ENCODE measurements around the gene STAMBPL1. TPM values are rescaled to one million over a fixed set of nuclear protein-coding genes. Genes with fewer than 3 reads are reported as not detected.
"Not testable (repeated sequence)": the region's sequence is repeated elsewhere in the genome, so short reads cannot be mapped to it uniquely, and the experiment has no call there.

Gene STAMBPL1
- total RNA-seq, 1 donor from 2014 or later: 4.4 TPM

DNA sequence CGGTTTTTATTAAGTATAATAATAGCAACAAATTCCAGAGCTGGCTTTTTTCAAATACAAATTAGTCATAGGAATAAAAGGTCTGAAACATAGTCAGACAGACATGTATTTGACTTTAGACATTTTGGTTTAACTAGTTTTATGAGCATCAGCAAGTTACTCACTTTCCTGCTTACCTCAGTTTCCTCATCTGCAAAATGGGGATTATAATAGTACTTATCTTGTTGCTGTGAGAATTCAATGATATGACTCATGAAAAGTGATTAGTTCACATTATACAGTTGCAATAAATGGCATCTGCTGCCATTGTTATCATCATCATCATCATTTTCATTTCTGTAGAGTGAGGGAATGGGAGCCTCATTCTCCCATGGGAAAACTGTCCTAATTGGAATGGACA lies 39.0 kb downstream of the STAMBPL1 start:
- no peak for DNase-seq (ENCODE audit: low read depth)

DNA sequence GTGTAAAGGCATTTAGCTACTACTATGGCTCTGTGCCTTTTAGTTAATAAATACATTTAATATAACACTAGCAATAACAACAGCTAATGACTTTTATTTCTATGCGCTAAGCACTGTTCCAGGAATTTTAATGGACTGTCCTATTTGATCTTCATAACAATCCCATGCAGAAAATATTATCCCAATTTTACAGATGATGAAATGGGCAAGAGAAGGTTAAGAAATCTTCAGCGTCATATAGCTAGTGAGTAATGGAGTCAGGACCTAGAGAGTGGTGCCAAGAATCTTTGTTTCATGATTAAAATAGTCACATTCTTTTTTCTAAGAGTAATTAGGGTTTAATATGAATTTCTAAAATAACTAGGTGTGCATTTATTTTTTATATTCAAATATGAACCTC lies 40.2 kb downstream of the STAMBPL1 start:
- DNase-seq (ENCODE audit: low read depth): no peak

DNA sequence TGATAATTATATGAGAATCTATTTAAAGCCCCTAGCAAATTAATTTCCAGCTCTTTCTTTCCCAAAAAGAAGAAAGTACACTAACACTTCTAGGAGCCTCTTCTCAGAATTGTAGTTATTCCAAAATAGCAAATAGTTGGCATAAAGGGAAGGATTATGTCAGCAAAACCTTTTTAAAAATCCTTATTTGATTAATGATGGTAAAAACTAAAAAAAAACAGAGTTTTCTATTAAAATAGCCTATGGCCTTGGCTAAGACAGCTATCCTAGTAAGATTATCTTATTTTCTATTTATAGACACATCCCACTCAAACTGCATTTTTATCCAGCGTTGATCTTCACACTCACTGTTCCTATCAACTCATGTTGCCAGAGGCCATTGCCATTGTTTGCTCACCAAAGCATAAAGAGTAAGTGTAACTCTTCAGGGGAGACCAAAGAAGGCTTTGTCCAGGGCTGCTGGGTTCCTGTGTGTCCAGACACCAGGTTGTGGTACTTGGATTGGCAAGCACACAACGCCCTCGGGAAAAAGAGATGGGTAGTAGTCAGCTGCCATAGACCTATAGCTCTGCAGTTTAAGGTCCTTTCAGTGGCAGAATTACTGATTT lies 41.0 kb downstream of the STAMBPL1 start:
- no peak for DNase-seq (ENCODE audit: low read depth)

DNA sequence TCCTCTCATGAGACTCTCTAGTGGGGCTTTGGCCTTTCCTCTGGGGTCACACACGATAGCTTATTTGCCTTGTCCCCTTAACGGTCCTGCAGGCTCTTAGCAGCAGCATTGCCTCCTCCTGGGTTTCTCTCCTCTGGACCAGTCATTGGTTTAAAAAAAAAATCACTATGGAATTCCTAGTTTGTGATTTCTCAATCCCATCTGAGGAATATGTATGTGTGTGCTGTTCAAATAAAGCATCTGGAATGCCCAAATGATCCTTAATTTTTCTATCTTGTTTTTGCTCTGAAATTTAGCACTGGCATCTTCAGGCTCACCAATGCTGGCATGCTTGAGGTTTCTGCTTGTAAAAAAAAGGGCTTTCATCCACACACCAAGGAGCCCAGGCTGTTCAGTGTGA lies 42.0 kb downstream of the STAMBPL1 start:
- DNase-seq (ENCODE audit: low read depth): no peak

DNA sequence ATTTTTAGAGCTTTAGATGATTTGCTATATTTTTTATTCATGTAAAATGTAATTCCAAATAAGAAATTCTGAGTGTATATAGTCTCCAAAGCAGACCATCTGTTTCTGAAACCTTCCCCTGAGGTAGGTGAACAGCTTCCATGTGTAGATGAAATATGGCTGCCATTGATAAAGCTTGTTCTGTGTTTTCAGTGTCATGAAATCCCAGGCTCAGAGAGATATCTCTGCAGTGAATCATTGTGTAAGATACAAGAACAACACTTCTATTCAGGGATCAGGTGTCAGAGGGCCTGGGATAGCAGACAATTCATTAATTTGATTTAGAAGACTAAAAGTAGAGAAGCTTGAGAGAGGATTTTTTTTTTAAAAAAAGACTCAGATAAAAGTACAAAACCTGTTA lies 43.5 kb downstream of the STAMBPL1 start:
- DNase-seq (ENCODE audit: low read depth): peak; percentile 35

DNA sequence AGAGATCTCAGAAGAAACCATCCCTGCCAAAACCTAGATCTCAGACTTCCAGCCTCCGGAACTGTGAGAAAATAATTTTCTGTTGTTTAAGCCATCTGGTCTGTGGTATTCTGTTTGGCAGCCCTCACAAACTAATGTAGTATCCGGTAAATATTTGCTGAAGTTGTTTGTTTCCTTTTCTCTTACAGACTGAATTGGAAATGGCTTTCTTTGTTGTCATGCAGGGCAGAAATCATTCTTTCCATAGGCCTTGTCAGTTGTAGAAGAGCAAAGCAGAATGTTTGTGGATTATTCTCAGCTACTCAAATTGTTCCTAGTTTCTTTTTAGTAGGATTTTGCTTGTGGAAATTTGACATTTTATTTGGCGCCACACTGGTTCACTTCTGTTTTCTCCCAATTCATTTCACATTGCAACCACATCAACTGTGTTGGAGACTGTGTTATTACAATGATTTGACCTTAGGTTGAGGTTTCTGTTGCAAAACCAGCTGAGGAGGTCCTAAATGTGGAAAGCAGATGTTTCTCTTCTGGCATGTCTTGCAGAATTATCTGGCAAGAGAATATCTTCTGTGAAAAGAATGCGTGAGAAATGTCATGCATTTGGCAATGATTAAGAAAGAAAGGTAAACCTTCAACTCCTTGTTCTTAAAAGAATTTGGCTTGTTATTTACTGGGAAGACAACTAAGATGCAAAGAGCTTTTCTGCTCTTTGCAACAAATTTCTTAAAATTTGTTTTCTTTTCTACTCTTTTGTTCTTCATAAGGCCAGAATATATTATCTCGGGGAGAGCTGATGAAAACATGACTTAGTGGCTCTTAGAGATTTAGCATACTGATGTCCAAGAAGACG lies 46.7 kb downstream of the STAMBPL1 start:
- peak; percentile 76 for DNase-seq (ENCODE audit: low read depth)

DNA sequence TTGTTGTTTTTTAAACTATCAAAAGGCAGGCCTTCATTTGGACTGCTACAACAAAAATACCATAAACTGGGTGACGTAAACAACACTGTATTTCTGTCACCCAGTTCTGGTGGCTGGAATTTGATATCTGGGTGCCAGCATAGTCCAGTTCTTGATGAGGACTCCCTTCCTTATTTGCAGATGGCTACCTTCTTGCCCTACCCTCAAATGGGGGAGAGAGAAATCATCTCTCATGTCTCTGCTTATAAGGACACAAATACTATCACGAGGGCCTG lies 47.3 kb downstream of the STAMBPL1 start:
- DNase-seq (ENCODE audit: low read depth): no peak

DNA sequence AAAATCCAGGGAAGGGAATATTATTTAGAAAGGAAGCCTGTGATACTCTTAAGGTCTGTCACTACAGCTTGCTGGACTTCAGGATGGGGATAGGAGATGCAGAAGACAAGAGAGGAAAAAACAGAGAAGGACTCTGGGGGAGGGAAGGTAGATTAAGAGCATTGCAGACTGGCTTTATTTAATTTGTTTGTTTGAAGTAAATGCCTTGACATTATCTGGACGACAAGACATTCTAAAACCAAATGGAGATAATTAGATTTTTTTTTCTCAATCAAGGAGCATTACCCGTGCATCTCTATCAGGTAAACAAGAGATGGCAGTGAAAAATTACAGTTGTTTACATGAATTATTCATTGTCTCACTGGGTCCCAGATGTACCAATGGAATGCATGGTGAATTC lies 48.2 kb downstream of the STAMBPL1 start:
- DNase-seq (ENCODE audit: low read depth): no peak

DNA sequence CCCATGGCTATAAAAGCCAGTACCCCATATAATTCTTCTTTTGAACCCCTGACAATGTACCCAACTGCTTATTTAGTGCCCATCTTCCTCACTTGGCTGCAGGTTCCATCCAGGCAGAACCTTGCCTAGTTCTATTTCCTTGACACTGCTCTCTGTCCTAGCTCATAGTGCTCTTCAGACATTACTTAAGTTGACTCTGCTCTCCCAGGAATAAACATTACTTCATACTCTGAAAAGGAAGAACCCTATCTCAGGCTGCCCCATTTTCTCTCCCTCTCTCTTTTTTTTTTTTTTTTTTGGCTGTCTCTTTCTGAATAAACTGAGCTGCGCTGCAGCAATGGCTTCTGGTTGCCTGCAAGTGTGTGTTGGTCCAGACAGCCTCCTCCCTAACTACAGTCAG lies 51.5 kb downstream of the STAMBPL1 start:
- DNase-seq (ENCODE audit: low read depth): no peak

DNA sequence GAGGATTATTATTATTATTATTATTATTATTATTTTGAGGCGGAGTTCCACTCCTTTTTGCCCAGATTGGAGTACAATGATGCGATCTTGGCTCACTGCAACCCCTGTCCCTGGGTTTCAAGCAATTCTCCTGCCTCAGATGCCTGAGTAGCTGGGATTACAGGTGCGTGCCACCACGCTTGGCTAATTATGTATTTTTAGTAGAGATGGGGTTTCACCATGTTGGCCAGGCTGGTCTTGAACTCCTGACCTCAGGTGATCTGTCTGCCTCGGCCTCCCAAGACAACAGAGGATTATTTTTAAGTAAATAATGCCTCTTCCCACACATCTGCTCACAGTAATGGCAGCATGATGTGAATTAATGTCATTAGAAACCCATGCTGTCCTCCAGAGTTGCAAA lies 52.0 kb downstream of the STAMBPL1 start:
- DNase-seq (ENCODE audit: low read depth): not testable (repeated sequence)

DNA sequence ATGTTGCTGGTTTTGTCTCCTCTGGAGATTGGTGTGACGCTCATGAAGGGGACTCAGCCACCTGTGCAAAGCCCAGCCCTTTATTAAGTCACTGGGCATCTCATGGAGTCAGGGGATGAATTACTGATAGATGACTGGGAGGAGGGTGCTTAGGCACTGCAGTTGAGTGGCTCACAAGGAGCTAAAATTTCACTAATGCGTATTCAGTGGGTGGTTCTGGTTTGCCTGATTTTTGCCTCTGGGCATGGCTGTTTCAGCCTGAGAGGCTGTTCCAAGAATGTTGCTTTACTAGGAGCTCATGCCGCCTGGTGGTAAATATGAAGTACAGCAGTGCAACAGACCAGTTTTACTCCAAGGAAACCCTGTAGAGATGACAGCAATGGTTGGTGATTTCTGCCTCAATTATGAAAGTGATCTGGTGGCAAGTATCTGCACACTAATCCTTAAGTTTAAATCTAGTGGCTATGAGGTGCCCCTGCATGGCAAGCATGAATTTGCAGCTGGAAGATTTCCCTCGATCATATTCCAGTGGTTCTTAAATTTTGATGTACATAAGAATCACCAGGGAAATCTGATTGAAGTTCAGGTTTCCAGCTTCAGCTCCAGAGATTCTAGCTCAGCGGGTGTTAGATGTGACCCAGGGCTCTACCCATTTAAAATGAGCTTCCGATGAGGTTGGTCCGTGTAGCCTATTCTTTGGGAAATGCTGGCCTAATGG lies 52.7 kb downstream of the STAMBPL1 start:
- peak; percentile 91 for DNase-seq (ENCODE audit: low read depth)

DNA sequence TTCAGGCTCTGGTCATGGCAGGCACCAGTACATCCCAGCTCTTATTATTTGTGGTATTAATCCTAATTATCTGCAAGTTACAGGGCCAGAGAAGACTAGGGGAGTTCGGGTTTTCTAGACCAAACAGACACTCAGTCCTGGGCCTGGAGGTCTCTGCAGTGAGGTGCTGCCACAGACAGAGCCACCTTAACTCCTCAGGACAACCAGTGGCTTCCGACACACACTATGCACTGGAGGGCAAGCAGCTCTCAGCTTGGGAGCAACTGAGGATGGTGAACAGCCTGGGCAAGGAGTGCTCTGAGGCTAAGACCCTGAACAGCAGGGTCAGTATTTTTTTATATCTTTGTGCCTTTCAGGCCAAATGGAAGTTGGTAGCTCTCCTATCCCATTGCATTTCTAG lies 53.5 kb downstream of the STAMBPL1 start:
- no peak for DNase-seq (ENCODE audit: low read depth)

DNA sequence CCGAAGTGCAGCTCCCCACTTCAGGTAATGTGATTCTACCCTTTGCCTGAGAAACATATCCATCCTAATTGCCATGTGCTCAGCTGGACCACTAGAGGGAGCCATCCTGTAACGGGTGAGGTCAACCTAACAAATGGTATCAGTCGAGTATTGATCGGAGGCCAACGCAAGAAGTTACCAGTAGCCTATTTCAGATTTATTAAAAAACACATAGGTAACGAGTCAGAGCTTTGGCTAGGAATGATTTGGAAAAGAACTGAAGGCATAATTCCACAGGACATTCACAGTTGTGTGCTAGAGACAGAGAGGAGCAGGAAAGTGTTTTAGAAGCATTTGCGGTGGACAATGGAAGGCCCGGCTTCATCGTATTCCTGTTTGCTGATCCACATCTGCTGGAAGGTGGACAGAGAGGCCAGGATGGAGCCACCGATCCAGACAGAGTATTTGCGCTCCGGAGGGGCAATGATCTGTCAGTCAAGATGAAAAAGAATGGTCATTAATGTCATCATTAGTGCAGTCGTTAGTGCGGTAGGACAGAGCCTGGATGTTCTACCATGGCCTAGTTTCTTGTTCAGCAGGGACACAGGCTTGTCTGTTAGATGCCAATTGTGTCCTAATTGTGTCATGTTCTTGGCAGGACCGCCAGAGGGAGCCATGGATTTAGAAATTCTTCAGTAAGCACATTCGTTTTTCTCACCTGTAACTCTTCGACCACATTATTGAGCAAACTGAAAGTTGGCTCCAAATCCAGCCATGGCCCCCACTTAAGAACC lies 55.0 kb downstream of the STAMBPL1 start:
- peak; percentile 88 for DNase-seq (ENCODE audit: low read depth)

DNA sequence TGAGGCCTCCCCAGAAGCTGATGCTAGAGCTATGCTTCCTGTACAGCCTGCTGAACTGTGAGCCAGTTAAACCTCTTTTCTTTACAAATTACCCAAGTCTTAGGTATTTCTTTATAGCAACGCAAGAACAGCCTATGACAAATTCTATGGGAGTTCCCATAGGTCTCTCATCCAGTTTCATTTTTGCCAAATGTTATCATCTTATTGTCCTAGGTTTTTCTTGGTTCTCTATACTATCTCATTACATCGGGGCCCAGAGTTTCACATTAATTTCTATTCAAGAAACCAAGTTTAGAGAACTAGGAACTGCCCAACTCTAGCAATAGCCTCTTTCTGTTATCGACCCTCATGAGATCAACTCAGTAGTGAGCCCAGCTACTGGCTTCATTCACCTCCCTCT lies 56.6 kb downstream of the STAMBPL1 start:
- DNase-seq (ENCODE audit: low read depth): no peak

DNA sequence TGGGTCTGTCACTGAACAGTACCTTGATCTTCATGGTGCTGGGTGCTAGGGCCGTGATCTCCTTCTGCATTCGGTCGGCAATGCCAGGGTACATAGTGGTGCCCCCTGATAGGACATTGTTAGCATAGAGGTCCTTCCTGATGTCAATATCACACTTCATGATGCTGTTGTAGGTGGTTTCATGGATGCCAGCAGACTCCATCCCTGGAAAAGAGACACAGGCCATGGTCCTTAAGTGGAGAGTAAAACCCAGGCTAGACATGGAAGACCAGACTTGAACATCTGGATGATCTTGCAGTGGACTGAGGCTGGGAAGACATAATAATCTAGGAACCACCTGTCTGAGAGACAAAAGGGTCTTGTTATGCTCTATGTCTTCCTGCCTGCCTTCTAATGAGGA lies 58.0 kb downstream of the STAMBPL1 start:
- no peak for DNase-seq (ENCODE audit: low read depth)

DNA sequence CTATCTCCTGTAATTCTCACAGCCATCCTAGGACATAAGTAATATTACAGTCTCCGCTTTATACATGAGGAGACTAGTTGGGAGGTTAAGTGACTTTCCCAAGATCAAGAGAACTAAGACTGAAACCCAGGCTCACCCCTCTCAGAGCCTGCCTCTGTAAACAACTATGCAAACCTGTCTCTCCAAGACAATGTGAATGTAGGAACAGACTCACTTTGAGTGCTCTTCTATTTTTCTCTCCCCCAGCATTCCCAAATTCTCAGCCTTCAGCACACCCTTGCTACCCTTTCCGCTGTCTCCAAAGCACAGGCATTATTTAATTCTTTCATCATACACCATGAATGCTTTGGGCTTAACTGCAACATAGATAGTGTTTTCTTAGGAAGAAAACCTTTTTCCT lies 58.9 kb downstream of the STAMBPL1 start:
- no peak for DNase-seq (ENCODE audit: low read depth)

DNA sequence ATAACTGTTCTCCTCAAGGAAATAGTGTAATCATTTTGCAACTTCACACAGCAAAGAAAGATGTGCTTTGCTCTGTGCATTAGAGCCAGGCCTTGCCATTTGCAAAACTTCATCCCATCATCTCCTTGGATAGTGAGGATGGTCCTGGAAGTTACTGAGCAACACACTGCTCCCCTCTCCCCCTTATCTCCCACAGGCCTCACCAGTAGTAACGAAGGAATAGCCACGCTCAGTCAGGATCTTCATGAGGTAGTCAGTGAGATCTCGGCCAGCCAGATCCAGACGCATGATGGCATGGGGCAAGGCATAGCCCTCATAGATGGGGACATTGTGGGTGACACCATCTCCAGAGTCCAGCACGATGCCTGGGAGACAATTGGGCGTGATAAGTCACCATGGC lies 61.0 kb downstream of the STAMBPL1 start:
- no peak for DNase-seq (ENCODE audit: low read depth)

DNA sequence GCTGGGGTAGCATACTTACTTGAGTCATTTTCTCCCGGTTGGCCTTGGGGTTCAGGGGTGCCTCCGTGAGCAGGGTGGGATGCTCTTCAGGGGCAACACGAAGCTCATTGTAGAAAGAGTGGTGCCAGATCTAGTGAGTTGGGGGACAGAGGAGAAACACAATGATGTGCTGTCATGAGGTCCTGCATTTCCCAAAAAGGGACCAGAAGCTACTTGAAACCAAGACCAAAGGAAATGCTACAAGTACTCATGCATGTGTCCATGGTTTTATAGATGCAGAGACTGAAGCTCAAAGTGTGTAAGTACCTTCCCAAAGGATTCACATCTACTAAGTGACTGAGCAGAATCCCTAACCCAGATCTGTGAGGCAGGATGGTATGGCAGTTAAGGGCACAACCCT lies 63.7 kb downstream of the STAMBPL1 start:
- no peak for DNase-seq (ENCODE audit: low read depth)

DNA sequence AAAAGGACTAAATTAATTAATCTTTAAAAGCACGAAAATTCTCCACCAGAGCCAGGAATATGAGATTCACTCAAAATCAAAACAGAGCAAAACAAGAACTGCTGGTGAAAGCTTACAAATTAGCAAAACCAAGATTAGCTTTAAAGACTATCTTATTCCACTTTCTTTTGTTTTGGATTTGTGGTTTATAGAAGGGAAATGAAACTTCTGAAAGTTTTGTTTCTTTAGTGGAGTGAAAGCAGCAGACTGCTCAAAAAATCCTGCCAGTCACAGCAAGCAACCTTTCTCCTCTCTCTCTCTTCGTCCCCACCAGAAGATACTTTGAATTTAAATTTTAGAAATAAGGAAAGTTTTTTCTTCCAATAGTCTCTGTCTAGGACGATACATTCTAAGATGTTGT lies 64.8 kb downstream of the STAMBPL1 start:
- DNase-seq (ENCODE audit: low read depth): no peak

DNA sequence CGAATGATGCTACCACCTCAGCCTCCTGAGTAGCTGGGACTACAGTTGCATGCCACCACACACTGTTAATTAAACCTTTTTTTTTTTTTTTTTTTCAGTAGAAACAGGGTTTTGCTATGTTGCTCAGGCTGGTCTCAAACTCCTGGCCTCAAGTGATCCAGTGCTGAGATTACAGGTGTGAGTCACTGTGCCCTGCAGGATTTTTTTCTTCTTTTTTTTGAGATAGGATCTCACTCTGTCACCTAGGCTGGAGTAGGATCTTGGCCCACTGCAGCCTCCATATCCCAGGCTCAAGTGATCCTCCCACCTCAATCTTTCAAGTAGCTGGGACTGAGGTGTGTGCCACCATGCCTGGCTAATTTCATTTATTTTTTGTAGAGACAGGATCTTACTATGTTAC lies 66.2 kb downstream of the STAMBPL1 start:
- DNase-seq (ENCODE audit: low read depth): no peak

DNA sequence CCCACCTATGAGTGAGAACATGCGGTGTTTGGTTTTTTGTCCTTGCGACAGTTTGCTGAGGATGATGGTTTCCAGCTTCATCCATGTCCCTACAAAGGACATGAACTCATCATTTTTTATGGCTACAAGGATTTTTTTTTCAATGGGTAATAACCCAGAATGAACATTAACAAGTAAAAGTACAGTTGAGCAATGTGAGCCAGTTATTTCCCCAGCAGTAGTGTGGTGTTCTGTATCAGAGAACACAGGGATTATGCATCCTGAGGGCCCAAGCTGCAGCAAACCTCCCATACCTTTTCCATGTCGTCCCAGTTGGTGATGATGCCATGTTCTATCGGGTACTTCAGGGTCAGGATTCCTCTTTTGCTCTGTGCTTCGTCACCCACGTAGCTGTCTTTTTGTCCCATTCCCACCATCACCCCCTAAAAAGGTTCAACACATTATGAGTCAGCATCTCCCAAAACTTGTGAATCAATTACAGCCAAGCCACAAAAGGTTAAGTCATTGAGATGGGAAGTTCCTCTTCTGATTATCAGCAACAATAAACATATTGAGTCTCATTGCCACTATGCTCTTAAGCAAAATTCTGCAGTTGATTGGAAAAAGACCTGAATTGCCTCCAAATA lies 67.0 kb downstream of the STAMBPL1 start:
- peak; percentile 44 for DNase-seq (ENCODE audit: low read depth)

DNA sequence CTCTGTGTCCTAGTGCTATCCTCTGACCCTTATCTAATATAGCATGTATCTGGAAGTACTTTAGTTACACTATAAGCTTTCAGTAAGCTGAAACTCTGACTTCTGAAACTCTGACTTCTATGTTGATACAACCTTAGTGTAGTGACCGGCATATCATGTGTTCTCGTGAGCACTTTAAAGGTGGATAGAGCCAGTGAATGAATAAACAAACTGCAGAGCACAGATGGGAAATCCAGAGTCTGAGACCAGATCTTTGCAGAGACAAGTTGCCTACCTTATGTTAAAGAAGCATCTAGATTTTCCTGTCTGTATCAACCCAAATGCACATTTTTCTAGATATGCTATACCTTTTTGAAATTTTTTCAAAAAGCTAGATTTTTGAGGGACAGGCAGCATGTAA lies 69.0 kb downstream of the STAMBPL1 start:
- no peak for DNase-seq (ENCODE audit: low read depth)

Measured in renal cortical epithelial cell (primary cell).